HEK293T (cell line): ENCODE data around the gene DPM1.

Experiments used
- CTCF ChIA-PET: fragments of 350-600 bp; formaldehyde crosslinking; extraction: SDS; loops from one replicate; lab custom pipeline; 2021; ENCODE audit warnings: antibody characterized with exemption, inconsistent platforms; lab: Yijun Ruan, JAX
- POLR2A ChIA-PET: fragments of 350-600 bp; formaldehyde crosslinking; extraction: SDS; loops from one replicate; lab custom pipeline; 2020; ENCODE audit warnings: antibody characterized with exemption, inconsistent platforms; lab: Yijun Ruan, JAX
- DNase-seq: peaks from one replicate; pipeline ENCODE4 v3.0.0; 2012; ENCODE audit warnings: mixed read lengths; ENCODE audit errors: extremely low spot score
- ARNT ChIP-seq: fragments of 450-650 bp; IDR thresholded peaks from 2 replicates; pipeline ENCODE4 v1.6.1; 2017; ENCODE audit warnings: mild to moderate bottlenecking
- BHLHE40 ChIP-seq: fragments of 450-650 bp; IDR thresholded peaks from 2 replicates; pipeline ENCODE4 v1.6.1; 2016; ENCODE audit warnings: mild to moderate bottlenecking, moderate library complexity, borderline replicate concordance
- CTBP1 ChIP-seq: fragments of 450-650 bp; IDR thresholded peaks from 2 replicates; pipeline ENCODE4 v1.6.1; 2016; ENCODE audit warnings: borderline replicate concordance
- ELF4 ChIP-seq: fragments of 450-650 bp; IDR thresholded peaks from 2 replicates; pipeline ENCODE4 v1.6.1; 2017; ENCODE audit warnings: antibody characterized with exemption
- FOXA1 ChIP-seq: fragments of 450-650 bp; IDR thresholded peaks from 2 replicates; pipeline ENCODE4 v1.6.1; 2016; ENCODE audit warnings: mild to moderate bottlenecking
- FOXK2 ChIP-seq: fragments of 450-650 bp; IDR thresholded peaks from 2 replicates; pipeline ENCODE4 v1.6.1; 2016; ENCODE audit warnings: mild to moderate bottlenecking
- FOXM1 ChIP-seq: fragments of 450-650 bp; IDR thresholded peaks from 2 replicates; pipeline ENCODE4 v1.6.1; 2017; ENCODE audit warnings: mild to moderate bottlenecking, borderline replicate concordance
- HDGF ChIP-seq: fragments of 450-650 bp; IDR thresholded peaks from 2 replicates; pipeline ENCODE4 v1.6.1; 2017; ENCODE audit warnings: antibody characterized with exemption, borderline replicate concordance
- L3MBTL2 ChIP-seq: fragments of 450-650 bp; conservative IDR thresholded peaks from 2 replicates; pipeline ENCODE4 v1.6.1; 2016; ENCODE audit warnings: mild to moderate bottlenecking
- LEF1 ChIP-seq: fragments of 450-650 bp; IDR thresholded peaks from 2 replicates; pipeline ENCODE4 v1.6.1; 2017; ENCODE audit warnings: mild to moderate bottlenecking, borderline replicate concordance
- NFRKB ChIP-seq: fragments of 450-650 bp; IDR thresholded peaks from 2 replicates; pipeline ENCODE4 v1.6.1; 2016; ENCODE audit warnings: mild to moderate bottlenecking, moderate library complexity
- SP1 ChIP-seq: fragments of 450-650 bp; IDR thresholded peaks from 2 replicates; pipeline ENCODE4 v1.6.1; 2017
- SUZ12 ChIP-seq: fragments of 450-650 bp; IDR thresholded peaks from 2 replicates; pipeline ENCODE4 v1.6.1; 2016; ENCODE audit warnings: mild to moderate bottlenecking
- TARDBP ChIP-seq: fragments of 450-650 bp; IDR thresholded peaks from 2 replicates; pipeline ENCODE4 v1.6.1; 2016
- ZNF384 ChIP-seq: fragments of 450-650 bp; IDR thresholded peaks from 2 replicates; pipeline ENCODE4 v1.6.1; 2016
- TF ChIP-seq, protein P1 (sequence below): fragments of 450-650 bp; IDR thresholded peaks from 2 replicates; pipeline ENCODE4 v1.6.1; 2016

DPM1 gene

DNA sequence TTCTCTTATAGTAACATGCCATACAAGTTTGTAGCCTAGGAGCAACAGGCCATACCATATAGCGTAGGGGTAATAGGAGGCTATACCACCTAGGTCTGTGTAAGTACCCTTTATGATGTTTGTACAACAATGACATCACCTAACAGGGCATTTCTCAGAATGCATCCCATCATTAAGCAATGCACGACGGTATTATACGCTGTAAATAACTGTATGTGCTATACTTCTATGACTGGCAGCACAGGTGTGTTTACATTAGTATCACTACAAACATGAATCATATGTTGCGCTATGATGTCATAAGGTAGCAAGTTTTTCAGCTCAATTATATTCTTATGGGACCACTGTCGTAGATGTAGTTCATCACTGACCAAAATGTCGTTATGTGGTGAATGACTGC is 58.1 kb downstream of the DPM1 start:
- DNase-seq = no peak
- ChIA-PET CTCF (interaction anchor here (0.7 kb wide), 1 partner anchor 29 kb away, joined by 3 read pairs; no protein-coding TSS in a partner anchor), POLR2A (no interaction called here)
- no peak for TF ChIP-seq FOXM1
- TF ChIP-seq L3MBTL2 = no peak
- TF ChIP-seq FOXA1 = no peak
- no peak for TF ChIP-seq TARDBP

DNA sequence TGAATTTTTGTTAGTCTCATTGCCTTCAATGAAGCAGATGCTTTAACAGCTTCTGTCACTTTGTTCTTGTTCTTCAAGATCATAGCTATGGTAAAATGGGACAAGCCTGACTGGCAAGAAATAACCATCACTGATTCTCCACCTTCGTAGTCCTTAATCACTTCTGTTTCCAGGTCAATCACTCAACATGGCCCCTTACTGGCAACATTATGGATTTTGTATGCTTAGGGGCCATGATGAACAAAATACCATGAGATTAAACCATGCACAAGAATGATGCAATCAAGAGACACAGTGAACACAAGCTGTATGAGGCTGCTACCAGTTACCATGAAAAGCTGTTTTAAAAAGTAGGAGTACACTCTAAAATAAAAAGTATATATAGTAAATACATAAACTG is 59.9 kb downstream of the DPM1 start:
- POLR2A ChIA-PET = no interaction called here
- CTCF ChIA-PET = no interaction called here

DNA sequence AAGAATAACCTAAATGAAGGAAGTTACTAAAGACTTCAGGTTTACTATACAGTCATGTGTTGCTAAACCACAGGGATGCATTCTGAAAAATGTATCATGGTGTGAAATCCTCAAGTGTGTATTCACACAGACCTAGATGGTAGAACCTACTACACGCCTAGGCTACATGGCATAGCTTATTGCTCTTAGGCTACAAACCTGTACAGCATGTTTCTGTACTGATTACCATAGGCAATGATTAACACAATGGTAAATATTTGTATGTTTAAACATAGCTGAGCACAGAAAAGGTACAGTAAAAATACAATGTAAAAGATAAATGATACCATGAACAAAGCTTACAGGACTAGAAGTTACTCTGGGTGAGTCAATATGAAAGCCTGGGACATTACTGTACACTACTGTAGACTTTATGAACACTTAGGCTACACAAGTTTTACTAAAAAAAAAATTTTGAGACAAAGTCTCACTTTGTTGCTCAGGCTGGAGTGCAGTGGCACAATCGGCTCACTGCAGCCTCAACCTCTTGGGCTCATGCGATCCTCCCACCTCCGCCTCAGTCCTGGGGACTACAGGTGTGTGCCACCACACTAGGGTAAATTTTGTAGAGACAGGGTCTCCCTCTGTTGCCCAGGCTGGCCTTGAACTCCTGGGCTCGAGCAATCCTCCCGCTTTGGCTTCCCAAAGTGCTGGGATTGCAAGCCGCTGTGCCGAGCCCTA is 63.1 kb downstream of the DPM1 start:
- ChIA-PET POLR2A (no interaction called here), CTCF (interaction anchor here (0.6 kb wide), 1 partner anchor 53 kb away, joined by 4 read pairs; no protein-coding TSS in a partner anchor)

More for the DNA sequence above, 59.9 kb downstream of the DPM1 start:
- DNase-seq = no peak
- no peak for TF ChIP-seq HDGF
- no peak for TF ChIP-seq SP1
- no peak for TF ChIP-seq FOXK2

DNA sequence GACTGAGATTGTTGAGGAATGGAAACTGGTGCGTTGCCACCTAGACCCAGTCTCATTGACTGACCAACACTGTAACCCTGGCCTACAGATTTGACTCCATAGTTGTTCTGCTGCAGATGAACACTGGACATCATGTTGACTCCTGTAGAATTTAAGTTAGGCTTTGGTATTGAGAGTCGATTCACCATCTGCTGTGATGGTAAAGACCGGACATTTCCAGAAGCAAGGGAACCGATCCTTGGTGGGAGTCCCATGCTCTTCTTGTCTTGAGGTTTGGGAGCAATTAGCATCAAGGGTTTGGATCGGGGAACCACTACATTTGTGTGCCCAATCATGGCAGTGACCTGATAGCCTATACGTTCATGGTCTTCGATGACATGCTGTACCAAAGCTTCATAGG is 64.7 kb downstream of the DPM1 start:
- DNase-seq = no peak
- CTCF ChIA-PET = no interaction called here
- TF ChIP-seq ELF4 (no peak), TARDBP (no peak), LEF1 (no peak), ARNT (no peak), HDGF (no peak), SUZ12 (no peak), ZNF384 (no peak), FOXA1 (no peak), NFRKB (no peak), SP1 (no peak), FOXK2 (no peak), BHLHE40 (no peak), CTBP1 (no peak), L3MBTL2 (no peak), FOXM1 (no peak)
- TF ChIP-seq, protein P1, sequence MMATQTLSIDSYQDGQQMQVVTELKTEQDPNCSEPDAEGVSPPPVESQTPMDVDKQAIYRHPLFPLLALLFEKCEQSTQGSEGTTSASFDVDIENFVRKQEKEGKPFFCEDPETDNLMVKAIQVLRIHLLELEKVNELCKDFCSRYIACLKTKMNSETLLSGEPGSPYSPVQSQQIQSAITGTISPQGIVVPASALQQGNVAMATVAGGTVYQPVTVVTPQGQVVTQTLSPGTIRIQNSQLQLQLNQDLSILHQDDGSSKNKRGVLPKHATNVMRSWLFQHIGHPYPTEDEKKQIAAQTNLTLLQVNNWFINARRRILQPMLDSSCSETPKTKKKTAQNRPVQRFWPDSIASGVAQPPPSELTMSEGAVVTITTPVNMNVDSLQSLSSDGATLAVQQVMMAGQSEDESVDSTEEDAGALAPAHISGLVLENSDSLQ = no peak
- POLR2A ChIA-PET = no interaction called here

More for the DNA sequence above, 63.1 kb downstream of the DPM1 start:
- no peak for DNase-seq
- no peak for TF ChIP-seq FOXK2
- TF ChIP-seq, protein P1 = no peak
- no peak for TF ChIP-seq CTBP1
- TF ChIP-seq FOXA1 = no peak
- TF ChIP-seq SP1 = no peak
- TF ChIP-seq ELF4 = no peak
- TF ChIP-seq BHLHE40 = no peak
- TF ChIP-seq NFRKB = no peak
- no peak for TF ChIP-seq TARDBP
- TF ChIP-seq LEF1 = no peak
- no peak for TF ChIP-seq HDGF
- no peak for TF ChIP-seq FOXM1
- no peak for TF ChIP-seq ARNT
- no peak for TF ChIP-seq SUZ12
- TF ChIP-seq L3MBTL2 = no peak
- no peak for TF ChIP-seq ZNF384

DNA sequence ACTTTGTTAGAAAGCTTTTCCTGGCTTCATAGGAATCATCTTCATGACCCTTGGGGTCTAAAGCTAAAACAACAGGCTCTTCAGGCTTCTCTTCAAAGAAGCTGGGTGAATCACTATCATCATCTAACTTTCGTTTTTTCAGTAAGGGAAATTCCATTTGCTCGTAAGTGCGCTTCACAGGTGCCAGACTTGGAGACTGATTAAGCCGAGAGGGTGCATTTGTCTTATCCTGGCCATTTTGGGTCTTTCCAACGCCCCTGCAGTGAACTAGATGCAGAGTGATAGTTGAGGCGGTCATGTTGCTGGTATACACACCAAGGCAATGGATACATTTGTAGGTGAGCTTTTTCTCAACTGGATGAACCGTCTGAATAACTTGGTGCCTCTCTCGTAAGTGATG is 65.9 kb downstream of the DPM1 start:
- no peak for DNase-seq
- CTCF ChIA-PET = no interaction called here
- TF ChIP-seq FOXA1 (no peak), ARNT (no peak), ZNF384 (no peak), CTBP1 (no peak), NFRKB (no peak), BHLHE40 (no peak), HDGF (no peak), FOXK2 (no peak), TARDBP (no peak)
- TF ChIP-seq, protein P1 = no peak
- POLR2A ChIA-PET = no interaction called here

DNA sequence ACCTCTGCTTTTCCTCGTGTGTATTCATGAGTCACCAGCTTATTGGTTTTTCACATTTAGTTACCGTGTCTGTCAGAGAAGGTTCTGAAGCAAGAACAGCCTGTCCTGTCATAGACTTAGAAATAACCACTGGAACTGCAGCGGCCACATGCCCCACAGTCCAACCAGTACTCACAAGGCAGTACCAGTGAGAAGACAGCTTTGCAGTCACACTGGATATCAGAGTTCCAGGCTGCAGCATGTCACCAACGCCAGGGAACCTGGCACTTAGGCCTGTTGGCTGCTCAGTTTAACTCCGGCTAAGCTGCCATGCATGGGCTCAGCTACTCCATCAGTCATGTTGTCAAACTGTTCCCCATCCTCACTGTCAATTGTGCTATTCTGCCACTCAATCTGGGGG is 67.2 kb downstream of the DPM1 start:
- TF ChIP-seq HDGF = no peak
- TF ChIP-seq SUZ12 = no peak
- no peak for TF ChIP-seq FOXM1
- no peak for TF ChIP-seq CTBP1
- no peak for TF ChIP-seq FOXA1
- TF ChIP-seq ZNF384 = no peak
- TF ChIP-seq SP1 = no peak
- TF ChIP-seq TARDBP = no peak
- no peak for TF ChIP-seq FOXK2
- no peak for TF ChIP-seq BHLHE40
- no peak for TF ChIP-seq ELF4
- POLR2A ChIA-PET = no interaction called here
- DNase-seq = no peak
- CTCF ChIA-PET = no interaction called here
